OCI-LY3 (cell line): ENCODE measurements around the gene PPP2R2C.

Experiments
- H2AFZ ChIP-seq: fragments of 200-600, 300-600 bp; shearing (Covaris generic); 2 replicates; pipeline ENCODE4 v1.6.0; 2014; ENCODE audit warnings: antibody characterized with exemption, low read depth, low read length
- H3K27ac ChIP-seq: fragments of 200-600, 300-600 bp; sonication (generic); 2 replicates; pipeline ENCODE4 v1.5.1; 2014; ENCODE audit warnings: mild to moderate bottlenecking, low read length, moderate library complexity, mixed read lengths
- H3K27me3 ChIP-seq: fragments of 200-600, 300-600 bp; sonication (generic); 2 replicates; pipeline ENCODE4 v1.6.1; 2014; ENCODE audit warnings: low read depth, low read length, mixed read lengths
- H3K36me3 ChIP-seq: fragments of 200-600, 300-600 bp; sonication (generic); replicated peaks from 2 replicates; pipeline ENCODE3; 2014; ENCODE audit warnings: low read depth, low read length, mixed read lengths
- H3K4me1 ChIP-seq: fragments of 300-600, 200-600 bp; sonication (generic); 2 replicates; pipeline ENCODE4 v1.6.1; 2014; ENCODE audit warnings: low read length, mixed read lengths
- H3K4me2 ChIP-seq: fragments of 200-600, 300-600 bp; sonication (generic); 2 replicates; pipeline ENCODE4 v1.6.1; 2014; ENCODE audit warnings: low read length, mixed read lengths
- H3K4me3 ChIP-seq: fragments of 300-600, 200-600 bp; sonication (generic); 2 replicates; pipeline ENCODE4 v1.5.1; 2014; ENCODE audit warnings: antibody characterized with exemption, mild to moderate bottlenecking, low read length, moderate library complexity
- H3K79me2 ChIP-seq: fragments of 300-600, 200-600 bp; shearing (Covaris generic); 2 replicates; pipeline ENCODE4 v1.6.1; 2014; ENCODE audit warnings: mild to moderate bottlenecking, low read length, mixed read lengths
- H3K9ac ChIP-seq: fragments of 300-600, 200-600 bp; shearing (Covaris generic); 2 replicates; pipeline ENCODE4 v1.6.0; 2014; ENCODE audit warnings: mild to moderate bottlenecking, low read length, moderate library complexity
- H3K9me3 ChIP-seq: fragments of 200-600, 300-600 bp; shearing (Covaris generic); 2 replicates; pipeline ENCODE4 v1.6.1; 2014; ENCODE audit warnings: low read length, mixed read lengths; ENCODE audit not compliant: insufficient read depth
- H4K20me1 ChIP-seq: fragments of 200-600, 300-600 bp; sonication (generic); 2 replicates; pipeline ENCODE4 v1.6.1; 2016; ENCODE audit warnings: low read length, mixed read lengths; ENCODE audit not compliant: insufficient read depth
- EZH2phosphoT487 ChIP-seq: fragments of 200-600 bp; shearing (Covaris generic); IDR thresholded peaks from 2 replicates; pipeline ENCODE4 v1.6.1; 2018; ENCODE audit warnings: antibody characterized with exemption, mixed run types, low read depth
- TF ChIP-seq, protein P1 (sequence below): fragments of 200-600, 300-600 bp; sonication (generic); IDR thresholded peaks from 2 replicates; pipeline ENCODE4 v1.5.1; 2014; ENCODE audit warnings: antibody characterized with exemption, low read length, low read depth

Gene PPP2R2C

DNA sequence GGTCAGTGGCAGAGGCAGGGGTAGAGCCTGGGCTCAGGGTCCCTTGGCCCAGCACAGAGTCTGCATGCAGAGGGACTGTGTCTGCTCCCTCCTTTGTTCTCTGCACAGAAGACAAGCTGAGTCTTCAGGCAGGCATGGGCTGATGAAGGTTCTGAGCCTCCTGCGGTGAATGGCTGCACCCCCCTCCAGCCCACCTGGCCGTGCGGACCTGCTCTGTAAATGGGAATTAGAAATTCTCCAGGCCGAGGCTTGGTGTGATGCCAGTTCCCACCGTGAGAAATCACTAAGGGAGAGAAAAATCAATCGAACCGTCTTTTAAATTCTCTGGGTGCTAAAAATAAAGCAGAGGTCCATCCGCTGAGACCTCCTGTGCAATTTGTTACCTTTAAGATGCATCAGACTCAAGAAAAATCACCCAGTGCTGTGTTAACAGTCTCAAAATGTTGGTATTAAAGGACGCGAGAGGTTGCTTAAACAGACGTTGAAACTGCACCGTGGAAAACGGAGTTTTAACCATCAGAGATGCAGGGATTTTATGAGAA, 106.8 kb downstream of the PPP2R2C start:
- TF ChIP-seq EZH2phosphoT487: no peak
- TF ChIP-seq, protein P1, sequence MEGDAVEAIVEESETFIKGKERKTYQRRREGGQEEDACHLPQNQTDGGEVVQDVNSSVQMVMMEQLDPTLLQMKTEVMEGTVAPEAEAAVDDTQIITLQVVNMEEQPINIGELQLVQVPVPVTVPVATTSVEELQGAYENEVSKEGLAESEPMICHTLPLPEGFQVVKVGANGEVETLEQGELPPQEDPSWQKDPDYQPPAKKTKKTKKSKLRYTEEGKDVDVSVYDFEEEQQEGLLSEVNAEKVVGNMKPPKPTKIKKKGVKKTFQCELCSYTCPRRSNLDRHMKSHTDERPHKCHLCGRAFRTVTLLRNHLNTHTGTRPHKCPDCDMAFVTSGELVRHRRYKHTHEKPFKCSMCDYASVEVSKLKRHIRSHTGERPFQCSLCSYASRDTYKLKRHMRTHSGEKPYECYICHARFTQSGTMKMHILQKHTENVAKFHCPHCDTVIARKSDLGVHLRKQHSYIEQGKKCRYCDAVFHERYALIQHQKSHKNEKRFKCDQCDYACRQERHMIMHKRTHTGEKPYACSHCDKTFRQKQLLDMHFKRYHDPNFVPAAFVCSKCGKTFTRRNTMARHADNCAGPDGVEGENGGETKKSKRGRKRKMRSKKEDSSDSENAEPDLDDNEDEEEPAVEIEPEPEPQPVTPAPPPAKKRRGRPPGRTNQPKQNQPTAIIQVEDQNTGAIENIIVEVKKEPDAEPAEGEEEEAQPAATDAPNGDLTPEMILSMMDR: no peak
- H3K79me2 ChIP-seq: no peaks in the 10 kb centered on the region
- no peaks in the 10 kb centered on the region for H3K36me3 ChIP-seq
- H4K20me1 ChIP-seq: no peaks in the 10 kb centered on the region
- H3K9me3 ChIP-seq: no peaks in the 10 kb centered on the region
- no peak overlapping the region for H2AFZ ChIP-seq
- H3K27ac ChIP-seq: no peak overlapping the region
- H3K9ac ChIP-seq: no peak overlapping the region
- no peak overlapping the region for H3K4me3 ChIP-seq
- no peaks in the 10 kb centered on the region for H3K4me1 ChIP-seq
- no peak overlapping the region for H3K4me2 ChIP-seq
- peaks cover 14% of the 10 kb centered on the region for H3K27me3 ChIP-seq

GRCh38 chr4:6364581-6364980, 107.8 kb downstream of the PPP2R2C start:
- Histone ChIP-seq H3K4me3 (no peak overlapping the region), H3K27ac (no peak overlapping the region), H2AFZ (no peak overlapping the region), H3K27me3 (peaks cover 12% of the 10 kb centered on the region), H4K20me1 (no peaks in the 10 kb centered on the region), H3K36me3 (no peaks in the 10 kb centered on the region), H3K4me2 (no peak overlapping the region), H3K9ac (no peak overlapping the region), H3K79me2 (no peaks in the 10 kb centered on the region), H3K4me1 (no peaks in the 10 kb centered on the region), H3K9me3 (no peaks in the 10 kb centered on the region)
- no peak for TF ChIP-seq EZH2phosphoT487
- TF ChIP-seq, protein P1: no peak

- no peak for TF ChIP-seq EZH2phosphoT487
- TF ChIP-seq, protein P1: no peak
- Histone ChIP-seq H3K9ac (no peak overlapping the region), H2AFZ (no peak overlapping the region), H3K79me2 (no peaks in the 10 kb centered on the region), H3K4me2 (no peak overlapping the region), H3K27ac (no peak overlapping the region), H3K4me1 (no peaks in the 10 kb centered on the region), H4K20me1 (no peaks in the 10 kb centered on the region), H3K9me3 (no peaks in the 10 kb centered on the region), H3K4me3 (no peak overlapping the region), H3K27me3 (peaks cover 12% of the 10 kb centered on the region), H3K36me3 (no peaks in the 10 kb centered on the region)
Measured at GRCh38 chr4:6364146-6364545, 108.3 kb downstream of the PPP2R2C start.

DNA sequence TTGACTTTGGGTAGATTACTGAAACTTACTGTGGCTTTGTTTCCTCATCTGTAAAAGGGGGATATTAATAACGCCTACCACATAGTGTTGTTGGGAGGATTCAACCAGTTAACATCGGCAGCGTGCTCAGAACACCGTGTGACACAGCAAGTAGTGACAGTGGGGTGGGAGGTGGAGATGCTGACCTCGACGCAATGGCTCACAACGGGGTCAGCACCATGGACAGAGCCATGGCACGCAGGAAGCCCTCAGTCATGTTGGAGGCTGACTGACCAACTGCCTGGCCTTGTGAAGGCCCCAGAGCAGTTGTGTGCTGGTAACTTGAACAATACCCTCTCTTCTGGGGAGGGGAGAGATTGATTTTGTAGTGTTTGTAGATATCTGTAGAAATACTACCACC, 109.5 kb downstream of the PPP2R2C start:
- no peak overlapping the region for H3K4me2 ChIP-seq
- no peak overlapping the region for H3K27ac ChIP-seq
- H3K4me1 ChIP-seq: no peaks in the 10 kb centered on the region
- no peaks in the 10 kb centered on the region for H3K79me2 ChIP-seq
- no peaks in the 10 kb centered on the region for H3K9me3 ChIP-seq
- peaks cover 10% of the 10 kb centered on the region for H3K27me3 ChIP-seq
- H3K4me3 ChIP-seq: no peak overlapping the region
- no peaks in the 10 kb centered on the region for H4K20me1 ChIP-seq
- no peak for TF ChIP-seq EZH2phosphoT487
- TF ChIP-seq, protein P1: no peak
- H3K9ac ChIP-seq: no peak overlapping the region
- H2AFZ ChIP-seq: no peak overlapping the region
- no peaks in the 10 kb centered on the region for H3K36me3 ChIP-seq
